GM21723 (cell line): ENCODE data around the gene ADGRL3.
"Not testable (repeated sequence)": the region's sequence is repeated elsewhere in the genome, so short reads cannot be mapped to it uniquely, and the experiment has no call there.

Experiments
- ATAC-seq: cut with Tn5 transposase; IDR thresholded peaks from one replicate; pipeline ENCODE4 v1.9.1; 2021; ENCODE audit warnings: mild to moderate bottlenecking, moderate library complexity; ENCODE audit not compliant: unreplicated experiment

The ADGRL3 gene

GRCh38 chr4:61204353-61205060 is 4.4 kb downstream of the ADGRL3 start:
- no peak for ATAC-seq

- no peak for ATAC-seq
These were observed 4.9 kb downstream of the ADGRL3 start for GRCh38 chr4:61205066-61205465.

- not testable (repeated sequence) for ATAC-seq
These were observed 7.0 kb downstream of the ADGRL3 start for GRCh38 chr4:61207156-61207555.

GRCh38 chr4:61210186-61210939 is 10.2 kb downstream of the ADGRL3 start:
- no peak for ATAC-seq

GRCh38 chr4:61211781-61212180 is 11.7 kb downstream of the ADGRL3 start:
- ATAC-seq: no peak

GRCh38 chr4:61212788-61213187 is 12.7 kb downstream of the ADGRL3 start:
- no peak for ATAC-seq

GRCh38 chr4:61214680-61215079 is 14.6 kb downstream of the ADGRL3 start:
- no peak for ATAC-seq

GRCh38 chr4:61217222-61217621 is 17.1 kb downstream of the ADGRL3 start:
- ATAC-seq: no peak

- ATAC-seq: no peak
These were observed 20.4 kb downstream of the ADGRL3 start for GRCh38 chr4:61220556-61220955.

GRCh38 chr4:61223385-61223784 is 23.3 kb downstream of the ADGRL3 start:
- no peak for ATAC-seq

- ATAC-seq: no peak
These were observed 24.4 kb downstream of the ADGRL3 start for GRCh38 chr4:61224573-61224972.

- no peak for ATAC-seq
These were observed 25.5 kb downstream of the ADGRL3 start for GRCh38 chr4:61225656-61226055.

- no peak for ATAC-seq
These were observed 31.3 kb downstream of the ADGRL3 start for GRCh38 chr4:61231421-61231820.

- no peak for ATAC-seq
These were observed 39.1 kb downstream of the ADGRL3 start for GRCh38 chr4:61239250-61239649.

- ATAC-seq: no peak
These were observed 43.8 kb downstream of the ADGRL3 start for GRCh38 chr4:61243962-61244361.

GRCh38 chr4:61245069-61245714 is 45.1 kb downstream of the ADGRL3 start:
- no peak for ATAC-seq

- ATAC-seq: no peak
These were observed 45.9 kb downstream of the ADGRL3 start for GRCh38 chr4:61246034-61246433.

- ATAC-seq: no peak
These were observed 48.6 kb downstream of the ADGRL3 start for GRCh38 chr4:61248705-61249104.

- no peak for ATAC-seq
These were observed 51.0 kb downstream of the ADGRL3 start for GRCh38 chr4:61251129-61251528.

- ATAC-seq: no peak
These were observed 54.3 kb downstream of the ADGRL3 start for GRCh38 chr4:61254406-61254805.

- no peak for ATAC-seq
These were observed 73.1 kb downstream of the ADGRL3 start for GRCh38 chr4:61273233-61273632.

- no peak for ATAC-seq
These were observed 74.2 kb downstream of the ADGRL3 start for GRCh38 chr4:61274286-61274685.
